ENCODE measurements around the gene KDM4B. TPM values are rescaled to one million over a fixed set of nuclear protein-coding genes. Genes with fewer than 3 reads are reported as not detected.

The KDM4B gene
- total RNA-seq, 1 experiment from 2014 or later: 35.9 TPM

- Histone ChIP-seq H3K79me2 (ENCODE audit: insufficient read depth, low read length) (no peaks in the 10 kb centered on the region), H3K27ac (ENCODE audit: low read depth, low read length) (no peak overlapping the region; the same call in 1 of the 2 replicates), H3K9ac (ENCODE audit: low read length) (peak overlapping the region; percentile 30; the same call in 1 of the 2 replicates), H3K4me3 (replicated peaks in 1 of 2; ENCODE audit: low read depth in 1 of 2, low read length in 2 of 2) (no peak overlapping the region), H3K36me3 (ENCODE audit: control insufficient read depth in 1 of 2, insufficient read depth in 2 of 2, low read length in 2 of 2) (no peaks in the 10 kb centered on the region; a peak in 1 of 4 replicates), H3K9me3 (ENCODE audit: control insufficient read depth in 1 of 2, insufficient read depth in 1 of 2, low read depth in 1 of 2, low read length in 2 of 2) (no peaks in the 10 kb centered on the region), H3K9me2 (ENCODE audit: insufficient read depth) (no peaks in the 10 kb centered on the region), H3K27me3 (ENCODE audit: insufficient read depth, low read length) (no peaks in the 10 kb centered on the region), H3K4me1 (ENCODE audit: control insufficient read depth in 1 of 2, insufficient read depth in 2 of 2, low read length in 2 of 2) (peaks cover 19 to 35% of the 10 kb centered on the region in 2 experiments), H4K20me1 (ENCODE audit: insufficient read depth) (no peaks in the 10 kb centered on the region), H2AFZ (ENCODE audit: low read depth, low read length, poor library complexity, severe bottlenecking) (no peak overlapping the region), H3K4me2 (ENCODE audit: low read length) (peak overlapping the region; percentile 35)
- RAD21 ChIA-PET (ENCODE audit: low non-redundant PET in 1 of 2, low total read pairs in 2 of 2, uncharacterized antibody in 2 of 2, unreplicated experiment in 2 of 2): interaction anchor here (0.7 kb wide), 2 partner anchors 172 to 499 kb away, joined by 4 to 5 read pairs; no protein-coding TSS in a partner anchor
- POLR2A ChIA-PET: no interaction called here
- CTCF ChIA-PET: interaction anchor here (0.5 to 1.6 kb wide), 3 partner anchors 10 to 329 kb away, joined by 3 to 7 read pairs (median 3); no protein-coding TSS in a partner anchor
- DNase-seq (ENCODE audit: low read depth, low spot score) (no peak), ATAC-seq (peak; percentile 2; the same call in 1 of the 2 replicates)
- intact Hi-C loops (cut with micrococcal nuclease): loop anchor here (1.0 to 5.0 kb wide), 4 partner anchors 328 to 638 kb away; no protein-coding TSS in a partner anchor
- no peak for TF ChIP-seq CTCF (IDR thresholded peaks at IDR 0.05 in 2 of 3, conservative IDR thresholded peaks at IDR 0.05 in 1 of 3; ENCODE audit: borderline replicate concordance in 1 of 3, insufficient read depth in 1 of 3, low read depth in 2 of 3, low read length in 2 of 3)
- TF ChIP-seq SP1 (IDR thresholded peaks at IDR 0.05; ENCODE audit: low read depth): no peak
- no peak for TF ChIP-seq SRF (IDR thresholded peaks at IDR 0.05; ENCODE audit: low read depth)
- no peak for TF ChIP-seq MAX (IDR thresholded peaks at IDR 0.05)
- no TSS peak for BruUV-seq (replicated peaks)
Observed at GRCh38 chr19:5048727-5049553, 80.0 kb downstream of the KDM4B start.

Data from HCT116 (cell line).